Measurements from ENCODE around the gene CTNND1.
"Not testable (repeated sequence)": the region's sequence is repeated elsewhere in the genome, so short reads cannot be mapped to it uniquely, and the experiment has no call there.

The CTNND1 gene

DNA sequence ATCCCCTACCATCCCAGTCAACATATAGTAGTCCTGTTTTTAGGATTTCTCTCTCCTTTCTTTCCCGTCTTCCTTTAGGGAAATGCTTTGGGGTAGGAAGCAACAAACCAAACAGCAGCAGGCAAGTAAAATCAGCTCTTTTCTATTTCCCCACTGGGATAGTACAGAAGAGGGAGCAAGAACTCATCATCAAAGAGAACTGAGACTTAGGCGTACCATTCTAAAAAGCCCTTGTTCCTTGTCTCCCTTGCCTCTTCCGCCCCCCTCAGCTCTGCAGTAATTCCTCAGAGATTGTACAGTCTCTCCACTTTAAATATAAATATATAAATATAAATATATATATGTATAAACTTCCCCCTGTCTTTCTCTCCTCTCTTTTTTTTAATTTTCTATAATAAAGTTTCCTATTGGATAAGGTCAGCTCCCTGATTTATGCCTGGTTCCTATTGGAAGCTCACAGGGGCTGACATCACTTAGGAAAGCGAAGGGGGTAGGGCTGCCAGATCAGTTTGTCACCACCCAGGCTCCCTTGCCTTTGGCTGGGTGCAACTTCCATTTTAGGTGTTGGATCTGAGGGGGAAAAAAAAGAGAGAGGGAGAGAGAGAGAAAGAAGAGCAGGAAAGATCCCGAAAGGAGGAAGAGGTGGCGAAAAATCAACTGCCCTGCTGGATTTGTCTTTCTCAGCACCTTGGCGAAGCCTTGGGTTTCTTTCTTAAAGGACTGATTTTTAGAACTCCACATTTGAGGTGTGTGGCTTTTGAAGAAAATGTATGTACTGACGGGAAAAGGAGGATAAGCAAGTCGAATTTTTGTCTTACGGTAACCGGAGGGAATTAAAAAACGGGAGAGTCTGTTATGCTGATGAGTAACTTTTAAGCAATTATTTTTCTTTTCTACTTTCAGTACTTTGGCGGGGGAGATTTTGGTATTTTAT is at the start of gene CTNND1:
CTNND1 (plus strand) TSS at position 502 of the 934 bp plus-strand sequence. CDS start 29,677 bp downstream, outside the sequence.
- peak; percentile 96 for DNase-seq

- DNase-seq: peak; percentile 100
Observed at GRCh38 chr11:57712256-57713150, 49.1 kb upstream of the CTNND1 start, which contains the start of gene TMX2. Gene TMX2 (plus strand): TSS chr11:57712593. CDS start chr11:57712619, 26 bp downstream.

GRCh38 chr11:57713835-57714234 is 47.8 kb upstream of the CTNND1 start:
- DNase-seq: peak; percentile 57

DNA sequence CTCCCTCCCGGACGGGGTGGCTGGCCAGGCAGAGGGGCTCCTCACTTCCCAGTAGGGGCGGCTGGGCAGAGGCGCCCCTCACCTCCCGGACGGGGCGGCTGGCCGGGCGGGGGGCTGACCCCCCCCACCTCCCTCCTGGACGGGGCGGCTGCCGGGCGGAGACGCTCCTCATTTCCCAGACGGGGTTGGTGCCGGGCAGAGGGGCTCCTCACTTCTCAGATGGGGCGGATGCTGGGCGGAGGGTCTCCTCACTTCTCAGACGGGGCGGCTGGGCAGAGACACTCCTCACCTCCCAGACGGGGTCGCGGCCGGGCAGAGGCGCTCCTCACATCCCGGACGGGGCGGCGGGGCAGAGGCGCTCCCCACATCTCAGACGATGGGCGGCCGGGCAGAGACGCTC is 44.9 kb upstream of the CTNND1 start:
- DNase-seq: not testable (repeated sequence)

DNA sequence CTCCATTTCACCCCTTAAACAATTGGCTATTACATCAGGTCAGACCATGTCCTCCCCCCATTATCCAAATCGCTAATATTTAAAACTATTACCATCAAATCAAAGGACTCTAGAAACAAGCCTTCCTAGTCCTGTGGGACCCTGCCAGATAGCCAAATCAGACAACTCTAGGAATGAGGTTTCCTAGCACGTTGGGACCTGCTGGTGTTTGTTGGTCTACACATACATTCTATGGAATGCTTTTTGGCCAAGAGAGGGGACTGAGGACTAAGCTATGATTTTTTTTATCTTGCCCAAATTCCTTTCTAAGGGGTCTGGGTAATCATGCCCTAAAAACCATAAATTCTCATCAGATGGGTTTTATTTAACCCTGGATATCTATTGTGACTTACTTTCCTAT is 34.4 kb upstream of the CTNND1 start:
- DNase-seq: no peak

- no peak for DNase-seq
Observed at GRCh38 chr11:57728829-57729228, 32.8 kb upstream of the CTNND1 start.

- DNase-seq: no peak
Observed at GRCh38 chr11:57729479-57729878, 32.1 kb upstream of the CTNND1 start.

- no peak for DNase-seq
Observed at GRCh38 chr11:57732661-57733060, 28.9 kb upstream of the CTNND1 start.

DNA sequence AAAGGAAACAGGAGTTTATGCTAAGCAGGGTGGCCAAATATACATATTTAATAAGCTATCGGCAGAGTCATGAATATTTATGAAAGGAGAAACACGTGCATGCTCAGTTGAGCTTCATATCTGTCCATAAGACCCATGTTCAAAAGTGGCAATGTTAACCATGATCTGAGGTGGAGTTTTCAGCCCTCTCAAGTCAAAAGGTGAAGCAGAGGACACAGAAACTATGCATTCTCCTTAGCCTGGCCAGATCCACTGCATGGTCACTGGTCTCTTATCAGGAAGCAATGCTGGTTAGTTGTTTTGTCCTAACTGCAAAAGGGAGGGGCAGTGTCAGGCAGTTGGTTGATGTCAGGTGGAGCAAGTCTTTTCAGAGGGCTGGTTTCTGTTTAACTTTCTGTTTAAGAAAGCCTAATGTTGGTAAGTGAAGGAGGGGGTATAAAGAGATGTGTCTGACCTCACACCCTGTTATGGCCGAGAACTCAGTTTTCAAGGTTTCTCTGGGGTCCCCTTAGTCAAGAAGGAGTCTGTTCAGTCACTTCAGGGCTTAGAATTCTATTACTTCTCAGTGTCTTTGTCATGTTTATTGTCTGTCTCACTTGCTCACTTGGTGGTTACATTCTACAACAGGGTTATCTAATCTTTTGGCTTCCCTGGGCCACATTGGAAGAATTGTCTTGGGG is 25.8 kb upstream of the CTNND1 start:
- peak; percentile 81 for DNase-seq

- peak; percentile 99 for DNase-seq
Observed at GRCh38 chr11:57741132-57742086, 20.2 kb upstream of the CTNND1 start, which contains the start of gene SELENOH. Gene SELENOH (plus strand): TSS chr11:57741491. CDS start chr11:57741596, 105 bp downstream.

- no peak for DNase-seq
Observed at GRCh38 chr11:57742087-57742452, 19.5 kb upstream of the CTNND1 start.

- no peak for DNase-seq
Observed at GRCh38 chr11:57744357-57744756, 17.2 kb upstream of the CTNND1 start.

GRCh38 chr11:57745206-57745605 is 16.4 kb upstream of the CTNND1 start:
- DNase-seq: no peak

DNA sequence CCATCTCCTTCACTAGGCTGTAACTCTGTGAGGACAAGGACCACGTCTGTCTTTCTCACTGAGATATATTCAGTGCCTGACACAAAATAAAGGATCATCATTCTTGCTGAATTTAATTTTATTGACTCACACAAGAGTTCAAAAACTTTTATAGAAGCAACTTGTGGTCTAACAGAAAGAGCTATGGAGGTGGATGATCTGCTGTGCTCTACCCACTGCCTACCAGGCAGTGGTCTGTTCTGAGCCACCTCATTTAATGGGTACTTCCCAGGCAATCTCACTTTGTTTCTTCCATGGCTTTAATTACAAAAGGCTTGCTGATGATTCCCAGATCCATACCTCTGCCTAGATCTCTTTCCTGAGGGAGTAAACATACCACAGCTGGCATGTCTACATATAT is 14.7 kb upstream of the CTNND1 start:
- no peak for DNase-seq

- peak; percentile 80 for DNase-seq
Observed at GRCh38 chr11:57751176-57751575, 10.4 kb upstream of the CTNND1 start.

GRCh38 chr11:57751676-57752253 is 9.8 kb upstream of the CTNND1 start, which contains the start of gene BTBD18:
Gene BTBD18 (minus strand): TSS chr11:57751819. CDS start chr11:57751188, 631 bp downstream.
- DNase-seq: peak; percentile 83

GRCh38 chr11:57752954-57753353 is 8.6 kb upstream of the CTNND1 start:
- DNase-seq: no peak

GRCh38 chr11:57758174-57758573 is 3.4 kb upstream of the CTNND1 start:
- no peak for DNase-seq

DNA sequence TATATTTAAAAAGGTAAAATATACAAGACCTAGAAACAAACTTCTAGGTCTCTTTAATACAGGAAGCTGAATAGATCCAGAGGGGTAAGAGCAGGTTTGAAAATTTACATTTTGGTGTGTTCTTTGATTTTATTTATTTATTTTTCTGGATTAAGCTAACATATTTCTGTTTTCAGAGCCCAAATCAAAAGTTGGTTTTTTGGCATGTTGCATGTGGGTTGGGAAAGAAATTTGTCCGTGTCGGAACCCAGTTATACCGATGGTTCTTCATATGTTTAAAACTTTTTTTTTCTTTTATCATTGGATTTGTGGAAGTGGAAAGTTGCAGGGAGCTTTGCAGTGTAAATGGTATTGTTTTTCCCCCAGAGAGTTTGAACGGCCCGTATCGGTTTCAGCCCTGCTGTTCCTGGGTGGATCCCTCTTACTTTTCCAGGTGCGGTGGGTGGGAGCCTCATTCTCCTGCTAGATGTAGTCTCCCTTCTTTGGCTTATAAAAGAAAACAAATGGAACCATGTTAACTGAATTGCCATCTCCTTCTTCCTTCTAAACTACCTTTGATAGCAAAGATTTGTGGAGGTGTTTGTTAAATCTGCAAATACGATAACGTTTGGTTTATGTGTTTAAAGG is 746 bp downstream of the CTNND1 start:
- peak; percentile 43 for DNase-seq

- DNase-seq: no peak
Observed at GRCh38 chr11:57763568-57763967, 2.0 kb downstream of the CTNND1 start.

DNA sequence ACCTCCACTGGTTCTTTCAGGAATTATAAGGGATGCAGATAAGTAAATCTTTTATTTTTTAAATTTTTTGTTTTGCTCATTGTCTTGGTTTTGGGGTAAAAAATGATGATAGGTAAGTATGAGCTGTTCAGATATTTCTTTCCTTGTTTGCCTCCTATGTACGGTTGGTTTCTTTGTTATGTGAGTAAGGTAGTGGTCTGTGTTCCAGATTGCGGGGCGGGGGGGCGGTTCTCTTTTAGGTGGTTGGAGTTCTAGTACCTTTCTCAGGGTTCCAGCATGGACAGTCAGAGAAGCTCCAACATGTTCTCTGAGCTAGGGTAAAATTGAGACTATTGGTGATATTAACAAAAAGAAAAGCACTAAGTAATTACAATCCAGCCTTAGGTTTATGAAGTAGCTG is 2.4 kb downstream of the CTNND1 start:
- DNase-seq: no peak

All from hematopoietic multipotent progenitor cell treated with erythropoietin and hydrocortisone succinate and interleukin-3 and kit ligand, for 6 days (in vitro differentiated cells).